Measurements from ENCODE around the gene SPECC1. TPM values are rescaled to one million over a fixed set of nuclear protein-coding genes. Genes with fewer than 3 reads are reported as not detected.

The SPECC1 gene
- total RNA-seq, 1 experiment from 2014 or later: 128 TPM

GRCh38 chr17:20282526-20283308, 273.6 kb downstream of the SPECC1 start:
- POLR2A ChIA-PET (ENCODE audit: unreplicated experiment): no interaction called here
- Histone ChIP-seq H3K4me1 (replicated peaks; ENCODE audit: insufficient read depth) (no peaks in the 10 kb centered on the region), H2AFZ (no peak overlapping the region), H3K79me2 (ENCODE audit: low read depth) (no peaks in the 10 kb centered on the region), H3K27me3 (ENCODE audit: insufficient read depth, low read depth) (no peaks in the 10 kb centered on the region), H3K9me3 (ENCODE audit: insufficient read depth, low read depth) (no peaks in the 10 kb centered on the region), H3K4me2 (no peak overlapping the region), H3K9me2 (ENCODE audit: insufficient read depth) (no peaks in the 10 kb centered on the region), H3F3A (ENCODE audit: insufficient read depth, low read depth) (no peaks in the 10 kb centered on the region), H3K4me3 (no peak overlapping the region), H3K27ac (no peak overlapping the region), H3K36me3 (ENCODE audit: low read depth) (no peaks in the 10 kb centered on the region), H4K20me1 (ENCODE audit: insufficient read depth) (no peaks in the 10 kb centered on the region)
- no peak for DNase-seq
- CTCF ChIA-PET: interaction anchor here (0.5 kb wide), 1 partner anchor 10 kb away, joined by 3 read pairs; no protein-coding TSS in a partner anchor
- no peak for TF ChIP-seq CTCF (conservative IDR thresholded peaks at IDR 0.05)
- no peak for TF ChIP-seq EZH2 (IDR thresholded peaks at IDR 0.05; ENCODE audit: low read depth)
- intact Hi-C loops (cut with micrococcal nuclease; ENCODE audit: unreplicated experiment): no loop called here
- BruUV-seq (replicated peaks): no TSS peak

- Histone ChIP-seq H3K36me3 (ENCODE audit: low read depth) (0 out of 2 replicates have a peak, but pooled peaks cover 4% of the 10 kb centered on the region), H3K4me1 (replicated peaks; ENCODE audit: insufficient read depth) (no peaks in the 10 kb centered on the region), H3K4me3 (no peak overlapping the region), H3K27ac (no peak overlapping the region), H3K9me2 (ENCODE audit: insufficient read depth) (no peaks in the 10 kb centered on the region), H3F3A (ENCODE audit: insufficient read depth, low read depth) (no peaks in the 10 kb centered on the region), H3K9me3 (ENCODE audit: insufficient read depth, low read depth) (no peaks in the 10 kb centered on the region), H3K27me3 (ENCODE audit: insufficient read depth, low read depth) (no peaks in the 10 kb centered on the region), H3K79me2 (ENCODE audit: low read depth) (no peaks in the 10 kb centered on the region), H2AFZ (no peak overlapping the region), H4K20me1 (ENCODE audit: insufficient read depth) (no peaks in the 10 kb centered on the region), H3K4me2 (no peak overlapping the region)
- DNase-seq: no peak
- CTCF ChIA-PET: no interaction called here
- no TSS peak for BruUV-seq (replicated peaks)
- intact Hi-C loops (cut with micrococcal nuclease; ENCODE audit: unreplicated experiment): no loop called here
- TF ChIP-seq CTCF (conservative IDR thresholded peaks at IDR 0.05): no peak
- no peak for TF ChIP-seq EZH2 (IDR thresholded peaks at IDR 0.05; ENCODE audit: low read depth)
- POLR2A ChIA-PET (ENCODE audit: unreplicated experiment): interaction anchor here (0.6 kb wide), 1 partner anchor 1533 kb away, joined by 7 read pairs; no protein-coding TSS in a partner anchor
Observed at GRCh38 chr17:20284022-20284421, 274.9 kb downstream of the SPECC1 start.

DNA sequence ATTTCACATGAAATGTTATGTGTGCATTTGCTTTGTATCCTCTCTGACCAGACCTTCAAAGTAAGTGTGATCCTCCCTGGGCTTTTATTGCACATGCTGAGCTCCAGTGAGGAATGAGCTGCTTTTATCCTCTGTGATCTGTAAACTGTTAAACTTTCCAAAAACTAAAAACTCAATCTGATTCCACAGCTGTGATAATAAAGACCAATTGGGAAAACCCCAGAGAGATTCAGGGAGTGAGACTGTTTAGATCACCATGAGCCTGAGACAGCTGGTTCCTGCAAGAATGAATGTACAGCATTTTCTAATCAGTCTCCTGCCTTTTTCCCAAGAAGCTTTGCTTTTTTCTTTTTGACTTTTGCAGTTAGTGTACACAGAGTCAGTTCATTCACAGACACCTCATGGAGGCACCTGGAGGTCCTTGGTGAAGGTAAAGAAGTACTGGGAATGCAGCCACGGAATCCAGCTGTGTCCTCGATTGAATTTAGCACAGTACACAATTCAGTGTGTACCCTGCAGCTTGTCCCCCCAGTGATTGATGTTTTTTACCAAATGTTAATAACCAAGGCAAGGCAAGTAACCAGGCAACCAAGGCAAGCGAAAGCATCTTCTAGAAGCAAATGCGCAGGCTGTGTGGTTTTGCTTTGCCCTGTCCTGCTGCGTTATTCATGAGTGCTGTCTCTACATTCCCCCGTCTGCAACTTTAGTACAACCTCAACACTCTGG, 275.6 kb downstream of the SPECC1 start:
- H3K36me3 ChIP-seq (ENCODE audit: low read depth): 0 out of 2 replicates have a peak, but pooled peaks cover 4% of the 10 kb centered on the region
- no peak for TF ChIP-seq CTCF (conservative IDR thresholded peaks at IDR 0.05)
- TF ChIP-seq EZH2 (IDR thresholded peaks at IDR 0.05; ENCODE audit: low read depth): no peak
- no peaks in the 10 kb centered on the region for H3K9me3 ChIP-seq (ENCODE audit: insufficient read depth, low read depth)
- no peaks in the 10 kb centered on the region for H3K9me2 ChIP-seq (ENCODE audit: insufficient read depth)
- no TSS peak for BruUV-seq (replicated peaks)
- no peaks in the 10 kb centered on the region for H3K4me1 ChIP-seq (replicated peaks; ENCODE audit: insufficient read depth)
- H3K4me2 ChIP-seq: no peak overlapping the region
- no peak overlapping the region for H3K4me3 ChIP-seq
- H3K27ac ChIP-seq: no peak overlapping the region
- DNase-seq: no peak
- H3F3A ChIP-seq (ENCODE audit: insufficient read depth, low read depth): no peaks in the 10 kb centered on the region
- intact Hi-C loops (cut with micrococcal nuclease; ENCODE audit: unreplicated experiment): no loop called here
- POLR2A ChIA-PET (ENCODE audit: unreplicated experiment): interaction anchor here (0.6 kb wide), 1 partner anchor 1534 kb away, joined by 7 read pairs; no protein-coding TSS in a partner anchor
- H2AFZ ChIP-seq: no peak overlapping the region
- CTCF ChIA-PET: no interaction called here
- no peaks in the 10 kb centered on the region for H3K27me3 ChIP-seq (ENCODE audit: insufficient read depth, low read depth)
- no peaks in the 10 kb centered on the region for H3K79me2 ChIP-seq (ENCODE audit: low read depth)
- no peaks in the 10 kb centered on the region for H4K20me1 ChIP-seq (ENCODE audit: insufficient read depth)

Data from PC-9 (cell line).